ENCODE data around the gene KRAS. TPM values are rescaled to one million over a fixed set of nuclear protein-coding genes. Genes with fewer than 3 reads are reported as not detected.

Gene KRAS
- total and polyA plus RNA-seq, 2 of the 4 experiments (the other 2 are of a cell fraction), result 9.3 to 10.7 TPM

DNA sequence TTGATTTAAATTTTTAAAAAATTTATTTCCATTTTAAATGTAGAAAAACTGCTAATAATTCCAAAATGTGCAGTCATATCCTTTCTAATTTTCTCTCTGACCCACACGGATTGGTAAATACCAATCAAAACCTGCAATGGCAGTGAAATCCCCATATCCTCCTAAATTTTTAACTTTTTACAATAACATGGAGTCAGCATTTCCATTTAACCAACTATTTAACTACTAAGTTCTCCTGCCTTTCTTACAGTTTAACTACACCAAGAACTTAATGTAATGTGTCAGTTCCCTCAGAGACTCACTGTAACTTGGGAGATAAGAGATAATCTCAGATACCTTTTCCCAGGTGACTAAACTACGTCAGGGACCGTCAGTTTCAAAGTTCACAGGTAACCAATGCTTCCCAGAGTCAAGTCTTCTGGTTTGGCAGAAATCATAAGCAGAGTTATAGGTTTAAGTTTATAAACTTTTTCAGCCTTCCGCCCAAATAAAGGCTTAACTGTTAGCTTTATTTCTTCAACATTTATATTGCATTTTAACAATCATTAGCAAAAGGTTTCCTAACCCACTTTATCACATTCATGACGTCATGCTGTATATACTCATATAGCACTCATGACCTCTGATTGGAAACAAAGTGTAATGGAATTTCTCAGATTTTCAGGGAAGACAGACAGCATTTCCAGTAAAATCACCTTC is 7.6 kb downstream of the KRAS start:
- Histone ChIP-seq H2AK5ac (ENCODE audit: low read depth, low read length) (no peak overlapping the region), H2AK9ac (replicated peaks; ENCODE audit: low read depth, low read length, poor library complexity) (no peak overlapping the region), H3K56ac (ENCODE audit: extremely low read depth, insufficient read depth, low read length) (no peak overlapping the region), H2BK15ac (ENCODE audit: low read depth, low read length) (no peak overlapping the region), H2BK120ac (ENCODE audit: low read depth, low read length) (no peak overlapping the region), H4K20me1 (ENCODE audit: insufficient read depth, low read length) (peaks cover 15% of the 10 kb centered on the region; the same call in 1 of the 2 replicates), H4K91ac (ENCODE audit: insufficient read depth, low read depth, low read length) (no peak overlapping the region), H3K36me3 (ENCODE audit: control insufficient read depth, insufficient read depth, low read length) (peaks cover 3% of the 10 kb centered on the region), H3K23ac (ENCODE audit: low read depth, low read length) (no peak overlapping the region), H3K27me3 (ENCODE audit: control insufficient read depth, insufficient read depth, low read length) (no peaks in the 10 kb centered on the region), H3K4me3 (ENCODE audit: insufficient read depth, low read depth, low read length) (no peak overlapping the region), H3K9me1 (ENCODE audit: insufficient read depth, low read length) (0 out of 2 replicates have a peak, but pooled peaks cover 2% of the 10 kb centered on the region), H3K27ac (ENCODE audit: insufficient read depth, low read length) (no peak overlapping the region), H3K4ac (ENCODE audit: low read depth, low read length) (no peak overlapping the region), H2AFZ (replicated peaks; ENCODE audit: low read length, poor library complexity) (no peak overlapping the region), H2BK20ac (ENCODE audit: low read depth, low read length) (no peak overlapping the region), H2BK5ac (ENCODE audit: low read depth, low read length, poor library complexity, severe bottlenecking) (peak overlapping the region; percentile 78), H3K79me1 (ENCODE audit: low read depth in 1 of 2, low read length in 2 of 2) (peaks cover 6 to 61% of the 10 kb centered on the region in 2 experiments; a peak in 3 of 4 replicates), H3K18ac (ENCODE audit: low read depth, low read length) (no peak overlapping the region; the same call in 1 of the 2 replicates), H3K4me2 (ENCODE audit: low read depth, low read length) (no peak overlapping the region; the same call in 1 of the 2 replicates), H3K4me1 (ENCODE audit: control insufficient read depth, insufficient read depth, low read length) (peaks cover 6% of the 10 kb centered on the region), H4K8ac (ENCODE audit: low read depth in 2 of 2, low read length in 2 of 2) (no peak overlapping the region), H4K5ac (ENCODE audit: low read depth, low read length) (no peak overlapping the region), H3K9me3 (ENCODE audit: control insufficient read depth, insufficient read depth, low read length) (no peaks in the 10 kb centered on the region), H3K9ac (ENCODE audit: low read depth, low read length) (no peak overlapping the region), H3K14ac (replicated peaks; ENCODE audit: low read depth, low read length) (no peak overlapping the region)
- 100% methylated on average over 1 of the region's 5 CpGs; no CpG with 5 or more reads in 1 of the 2 experiments for WGBS, 2 experiments (ENCODE audit: extremely low coverage in 2 of 2, insufficient read length in 1 of 2)
- dilution Hi-C loops (cut with HindIII; ENCODE audit: low sequenced_read_pairs, unreplicated experiment), result no loop called here
- TF ChIP-seq CEBPB (IDR thresholded peaks at IDR 0.05; ENCODE audit: low read depth, low read length) (0 out of 2 replicates have a peak, but pooled peaks have one; percentile 41), MAFK (IDR thresholded peaks at IDR 0.05; ENCODE audit: low read depth, low read length) (peak; percentile 39; the same call in 1 of the 2 replicates)
- TF ChIP-seq, protein P1, sequence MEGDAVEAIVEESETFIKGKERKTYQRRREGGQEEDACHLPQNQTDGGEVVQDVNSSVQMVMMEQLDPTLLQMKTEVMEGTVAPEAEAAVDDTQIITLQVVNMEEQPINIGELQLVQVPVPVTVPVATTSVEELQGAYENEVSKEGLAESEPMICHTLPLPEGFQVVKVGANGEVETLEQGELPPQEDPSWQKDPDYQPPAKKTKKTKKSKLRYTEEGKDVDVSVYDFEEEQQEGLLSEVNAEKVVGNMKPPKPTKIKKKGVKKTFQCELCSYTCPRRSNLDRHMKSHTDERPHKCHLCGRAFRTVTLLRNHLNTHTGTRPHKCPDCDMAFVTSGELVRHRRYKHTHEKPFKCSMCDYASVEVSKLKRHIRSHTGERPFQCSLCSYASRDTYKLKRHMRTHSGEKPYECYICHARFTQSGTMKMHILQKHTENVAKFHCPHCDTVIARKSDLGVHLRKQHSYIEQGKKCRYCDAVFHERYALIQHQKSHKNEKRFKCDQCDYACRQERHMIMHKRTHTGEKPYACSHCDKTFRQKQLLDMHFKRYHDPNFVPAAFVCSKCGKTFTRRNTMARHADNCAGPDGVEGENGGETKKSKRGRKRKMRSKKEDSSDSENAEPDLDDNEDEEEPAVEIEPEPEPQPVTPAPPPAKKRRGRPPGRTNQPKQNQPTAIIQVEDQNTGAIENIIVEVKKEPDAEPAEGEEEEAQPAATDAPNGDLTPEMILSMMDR (conservative IDR thresholded peaks at IDR 0.05; ENCODE audit: low read depth, low read length), result no peak
- intact Hi-C loops (cut with micrococcal nuclease), result loop anchor here (10.0 kb wide), 2 partner anchors 312 to 782 kb away; partner anchors contain the start of gene LMNTD1
- DNase-seq (peak; percentile 74), ATAC-seq (ENCODE audit: low read depth) (peak; percentile 29; the same call in 1 of the 2 replicates)
- in situ Hi-C loops (cut with MboI; ENCODE audit: low sequenced_read_pairs), result loop anchor here (25.0 kb wide), 1 partner anchor 794 kb away; no protein-coding TSS in a partner anchor
- ChIA-PET CTCF (no interaction called here), POLR2A (ENCODE audit: unreplicated experiment) (interaction anchor here (0.7 kb wide), 1 partner anchor 75 kb away, joined by 4 read pairs; no protein-coding TSS in a partner anchor)
- no TSS peak for BruUV-seq (replicated peaks)
